A549 (cell line): Measurements from ENCODE around the gene MYL4. TPM values are rescaled to one million over a fixed set of nuclear protein-coding genes. Genes with fewer than 3 reads are reported as not detected.
"Not testable (repeated sequence)": the region's sequence is repeated elsewhere in the genome, so short reads cannot be mapped to it uniquely, and the experiment has no call there.

ENCODE experiments used
- ATAC-seq, 2 experiments: fragments of 200-7000 bp in 1 of 2; fragments of >200 bp in 1 of 2; cut with Nextera tagmentation in 1 of 2; cut with Tn5 transposase in 1 of 2; 3 replicates each; pipeline versions ENCODE4 v1.8.0 to v1.9.1; 2018 to 2020; ENCODE audit warnings: mild to moderate bottlenecking in 1 of 2, moderate library complexity in 1 of 2
- CTCF ChIA-PET: fragments of 300-600 bp; sonication (Branson Sonifier 250); formaldehyde crosslinking; extraction: SDS; loops from one replicate; lab custom pipeline; 2021; ENCODE audit warnings: antibody characterized with exemption, inconsistent platforms; lab: Yijun Ruan, JAX
- POLR2A ChIA-PET: fragments of 350-600 bp; formaldehyde crosslinking; extraction: SDS; loops from one replicate; lab custom pipeline; 2021; ENCODE audit warnings: antibody characterized with exemption, inconsistent platforms; lab: Yijun Ruan, JAX
- DNase-seq, 2 experiments: peaks; one replicate each; pipeline versions ENCODE4 v3.0.0 to v3.0.0-alpha.2; 2011 to 2016; ENCODE audit warnings: low read depth in 1 of 2, low spot score in 1 of 2
- FAIRE-seq: peaks from 2 replicates; lab custom pipeline; 2011; peaks lifted over from hg19 to GRCh38; lab: Jason Lieb, UNC
- H3K27ac ChIP-seq, 2 experiments: fragments of >200 bp; sonication (Bioruptor Twin); formaldehyde crosslinking; 3 replicates each; pipeline ENCODE4 v1.5.1; 2016 to 2017
- H3K4me1 ChIP-seq: fragments of >200 bp; sonication (Bioruptor Twin); formaldehyde crosslinking; 3 replicates; pipeline ENCODE4 v1.6.1; 2016
- H3K4me2 ChIP-seq: fragments of >200 bp; sonication (Bioruptor Twin); formaldehyde crosslinking; 3 replicates; pipeline ENCODE4 v1.6.1; 2016
- H3K4me3 ChIP-seq: fragments of >200 bp; sonication (Bioruptor Twin); formaldehyde crosslinking; 3 replicates; pipeline ENCODE4 v1.5.1; 2016
- H3K9me3 ChIP-seq: fragments of >200 bp; sonication (Bioruptor Twin); formaldehyde crosslinking; 3 replicates; pipeline ENCODE4 v1.6.1; 2016
- BHLHE40 ChIP-seq: IDR thresholded peaks from 2 replicates; pipeline ENCODE4 v1.6.1; 2012; ENCODE audit warnings: low read depth, low read length, inconsistent platforms
- CBX2 ChIP-seq: fragments of 200-600 bp; sonication (generic); IDR thresholded peaks from 2 replicates; pipeline ENCODE4 v1.6.1; 2016; ENCODE audit warnings: low read depth, mild to moderate bottlenecking, borderline replicate concordance
- CBX8 ChIP-seq: fragments of 200-600 bp; sonication (generic); IDR thresholded peaks from 2 replicates; pipeline ENCODE4 v1.6.1; 2016
- EP300 ChIP-seq, 2 experiments: fragments of >200 bp; sonication (Bioruptor Twin); formaldehyde crosslinking; IDR thresholded peaks; 2 replicates in 1 of 2; 3 replicates in 1 of 2; pipeline ENCODE4 v1.6.1; 2016 to 2017
- FOSL2 ChIP-seq, 2 experiments: fragments of 450-650 bp in 1 of 2; fragments of >200 bp in 1 of 2; sonication (Bioruptor Twin) in 1 of 2; formaldehyde crosslinking; IDR thresholded peaks; 2 replicates each; pipeline versions ENCODE4 v1.5.0 to v1.6.1; 2016 to 2020; ENCODE audit warnings: mild to moderate bottlenecking in 1 of 2, moderate library complexity in 1 of 2
- FOXS1 ChIP-seq: fragments of 250-450 bp; sonication (Bioruptor Pico); IDR thresholded peaks from 2 replicates; pipeline ENCODE4 v1.5.0; 2020; ENCODE audit warnings: mild to moderate bottlenecking, moderate library complexity
- HEYL ChIP-seq: fragments of 250-450 bp; sonication (Bioruptor Pico); IDR thresholded peaks from 2 replicates; pipeline ENCODE4 v1.8.0; 2021; ENCODE audit warnings: mild to moderate bottlenecking, moderate library complexity
- HOXB5 ChIP-seq: fragments of 250-450 bp; sonication (Bioruptor Pico); IDR thresholded peaks from 2 replicates; pipeline ENCODE4 v1.5.0; 2020; ENCODE audit warnings: mild to moderate bottlenecking, moderate library complexity
- JUNB ChIP-seq: fragments of >200 bp; sonication (Bioruptor Twin); formaldehyde crosslinking; IDR thresholded peaks from 2 replicates; pipeline ENCODE4 v1.6.1; 2016
- KDM1A ChIP-seq: fragments of 200-600 bp; sonication (generic); IDR thresholded peaks from 2 replicates; pipeline ENCODE4 v1.6.1; 2016; ENCODE audit warnings: low read depth, mild to moderate bottlenecking
- MAZ ChIP-seq: fragments of 150-350 bp; IDR thresholded peaks from 2 replicates; pipeline ENCODE4 v1.6.1; 2014; ENCODE audit warnings: antibody characterized with exemption, low read depth, low read length, borderline replicate concordance
- NR3C1 ChIP-seq: fragments of >200 bp; sonication (Bioruptor Twin); formaldehyde crosslinking; IDR thresholded peaks from 3 replicates; pipeline ENCODE4 v1.6.1; 2017
- POLR2A ChIP-seq: IDR thresholded peaks from 2 replicates; pipeline ENCODE4 v1.6.1; 2012; ENCODE audit warnings: mild to moderate bottlenecking, low read length
- RARB ChIP-seq: fragments of 250-450 bp; sonication (Bioruptor Pico); IDR thresholded peaks from 2 replicates; pipeline ENCODE4 v1.8.0; 2021; ENCODE audit warnings: mild to moderate bottlenecking, moderate library complexity
- RCOR1 ChIP-seq: fragments of 150-350 bp; IDR thresholded peaks from 2 replicates; pipeline ENCODE4 v1.6.1; 2014; ENCODE audit warnings: antibody characterized with exemption, low read length, low read depth
- ZC3H11A ChIP-seq: fragments of 450-650 bp; IDR thresholded peaks from 2 replicates; pipeline ENCODE4 v1.6.1; 2014; ENCODE audit warnings: antibody characterized with exemption, mild to moderate bottlenecking
- ZSCAN20 ChIP-seq: fragments of 250-450 bp; sonication (Bioruptor Pico); IDR thresholded peaks from 2 replicates; pipeline ENCODE4 v1.8.0; 2022; ENCODE audit warnings: mild to moderate bottlenecking, moderate library complexity
- WGBS: methylation state at CpG from one replicate; pipeline ENCODE4 v1.1.6; 2017; ENCODE audit errors: missing lambda C conversion rate; 5-methylcytosine and 5-hydroxymethylcytosine counted together
- polyA plus RNA-seq, 4 experiments: library from polyadenylated mRNA; depleted of rRNA in 3 of 4; stranded (reverse); fragments of >200 nt; fragmentation: RNase III in 1 of 4; extraction: RNeasy Plus Mini Kit Qiagen cat#74134 plus additional on column Dnase treatment in 1 of 4; gene quantifications; 2 replicates in 3 of 4; 3 replicates in 1 of 4; pipeline ENCODE4 v1.2.3, GENCODE V29; 2011 to 2017
- TF ChIP-seq, protein P1 (sequence below): fragments of 250-450 bp; sonication (Bioruptor Pico); IDR thresholded peaks from 2 replicates; pipeline ENCODE4 v1.5.0; 2020; ENCODE audit warnings: low read depth, mild to moderate bottlenecking, moderate library complexity
- TF ChIP-seq, protein P2 (sequence below): fragments of >200 bp; sonication (Bioruptor Twin); formaldehyde crosslinking; IDR thresholded peaks from 3 replicates; pipeline ENCODE4 v1.5.1; 2016
- TF ChIP-seq, protein P3 (sequence below): fragments of >200 bp; sonication (Bioruptor Twin); formaldehyde crosslinking; IDR thresholded peaks from 3 replicates; pipeline ENCODE4 v1.6.1; 2016

The MYL4 gene
- polyA plus RNA-seq, 2 of the 4 experiments (the other 2 are of a cell fraction), result not detected

DNA sequence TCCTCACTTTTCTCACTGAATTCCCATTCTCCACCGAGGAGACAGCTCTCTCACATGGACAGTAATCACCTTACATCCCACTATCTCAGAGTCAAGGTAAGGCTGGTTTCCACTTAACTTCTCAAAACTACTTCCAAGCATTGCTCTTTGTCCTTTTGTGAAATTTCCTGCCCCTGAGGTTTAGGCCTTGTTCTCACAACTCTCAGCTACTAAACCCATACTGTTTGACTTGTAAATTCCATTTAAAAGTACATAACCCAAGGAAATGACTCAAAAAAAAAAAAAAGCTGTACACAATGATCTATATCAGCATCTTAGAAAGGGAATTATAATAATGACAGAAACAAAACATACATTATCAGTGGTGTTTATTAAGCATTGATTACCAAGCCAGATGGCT, 28.8 kb upstream of the MYL4 start (continued):
- TF ChIP-seq, protein P1, sequence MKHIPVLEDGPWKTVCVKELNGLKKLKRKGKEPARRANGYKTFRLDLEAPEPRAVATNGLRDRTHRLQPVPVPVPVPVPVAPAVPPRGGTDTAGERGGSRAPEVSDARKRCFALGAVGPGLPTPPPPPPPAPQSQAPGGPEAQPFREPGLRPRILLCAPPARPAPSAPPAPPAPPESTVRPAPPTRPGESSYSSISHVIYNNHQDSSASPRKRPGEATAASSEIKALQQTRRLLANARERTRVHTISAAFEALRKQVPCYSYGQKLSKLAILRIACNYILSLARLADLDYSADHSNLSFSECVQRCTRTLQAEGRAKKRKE (CRISPR knock-in tag), result no peak
- no peak for TF ChIP-seq NR3C1
- TF ChIP-seq ZC3H11A, result no peak
- TF ChIP-seq KDM1A, result no peak

- POLR2A ChIA-PET, H3K9me3 ChIP-seq, H3K4me3 ChIP-seq, DNase-seq, FAIRE-seq, H3K4me2 ChIP-seq, H3K27ac ChIP-seq, ATAC-seq: not testable (repeated sequence)
- H3K4me1 ChIP-seq, result peaks cover 32% of the 10 kb centered on the region; the same call in 2 of the 3 replicates
- CTCF ChIA-PET, result interaction anchor here (0.8 to 1.1 kb wide), 3 partner anchors 9 to 238 kb away, joined by 3 read pairs; no protein-coding TSS in a partner anchor
- WGBS, result 95% methylated on average over 4 of the region's 4 CpGs
These were observed 28.2 kb upstream of the MYL4 start for GRCh38 chr17:47180988-47181387.

DNA sequence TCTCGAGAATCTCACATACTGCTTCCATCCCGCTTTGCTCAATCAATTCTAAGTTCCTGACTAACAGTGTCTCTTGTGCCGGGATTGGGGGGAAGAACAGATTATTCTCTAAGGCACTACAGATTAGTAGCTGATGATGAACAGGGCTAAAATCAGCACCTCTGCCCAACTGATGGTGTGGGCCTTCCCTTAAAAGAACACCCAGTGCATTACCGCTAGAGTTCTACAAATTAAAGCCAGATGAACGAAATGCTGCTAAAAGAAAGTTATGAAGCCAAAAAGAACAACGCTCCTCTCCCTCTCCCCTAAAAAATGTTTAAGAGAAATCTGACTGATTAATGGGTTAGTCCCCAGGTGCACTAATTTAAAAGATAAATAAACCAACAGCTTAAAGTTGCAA, 24.5 kb upstream of the MYL4 start:
- no peak for ATAC-seq

More for the DNA sequence above, 24.5 kb upstream of the MYL4 start:
- Histone ChIP-seq H3K4me3 (no peak overlapping the region), H3K27ac (no peak overlapping the region), H3K4me1 (peaks cover 51% of the 10 kb centered on the region), H3K9me3 (no peaks in the 10 kb centered on the region), H3K4me2 (no peak overlapping the region)
- ChIA-PET POLR2A (no interaction called here), CTCF (interaction anchor here (1.1 to 1.8 kb wide), 3 partner anchors 10 to 131 kb away, joined by 3 to 6 read pairs (median 3); no protein-coding TSS in a partner anchor)
- FAIRE-seq, result no peak
- TF ChIP-seq EP300 (IDR thresholded peaks at IDR 0.05), result no peak
- TF ChIP-seq FOSL2 (IDR thresholded peaks at IDR 0.05), result no peak
- no peak for TF ChIP-seq FOSL2 (CRISPR knock-in tag; IDR thresholded peaks at IDR 0.05)
- TF ChIP-seq RARB (CRISPR knock-in tag), result no peak
- no peak for TF ChIP-seq RCOR1
- TF ChIP-seq HOXB5, result no peak
- no peak for TF ChIP-seq BHLHE40
- no peak for TF ChIP-seq FOXS1 (CRISPR knock-in tag)
- TF ChIP-seq, protein P2, sequence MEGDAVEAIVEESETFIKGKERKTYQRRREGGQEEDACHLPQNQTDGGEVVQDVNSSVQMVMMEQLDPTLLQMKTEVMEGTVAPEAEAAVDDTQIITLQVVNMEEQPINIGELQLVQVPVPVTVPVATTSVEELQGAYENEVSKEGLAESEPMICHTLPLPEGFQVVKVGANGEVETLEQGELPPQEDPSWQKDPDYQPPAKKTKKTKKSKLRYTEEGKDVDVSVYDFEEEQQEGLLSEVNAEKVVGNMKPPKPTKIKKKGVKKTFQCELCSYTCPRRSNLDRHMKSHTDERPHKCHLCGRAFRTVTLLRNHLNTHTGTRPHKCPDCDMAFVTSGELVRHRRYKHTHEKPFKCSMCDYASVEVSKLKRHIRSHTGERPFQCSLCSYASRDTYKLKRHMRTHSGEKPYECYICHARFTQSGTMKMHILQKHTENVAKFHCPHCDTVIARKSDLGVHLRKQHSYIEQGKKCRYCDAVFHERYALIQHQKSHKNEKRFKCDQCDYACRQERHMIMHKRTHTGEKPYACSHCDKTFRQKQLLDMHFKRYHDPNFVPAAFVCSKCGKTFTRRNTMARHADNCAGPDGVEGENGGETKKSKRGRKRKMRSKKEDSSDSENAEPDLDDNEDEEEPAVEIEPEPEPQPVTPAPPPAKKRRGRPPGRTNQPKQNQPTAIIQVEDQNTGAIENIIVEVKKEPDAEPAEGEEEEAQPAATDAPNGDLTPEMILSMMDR, result no peak
- TF ChIP-seq ZC3H11A, result no peak
- TF ChIP-seq, protein P1 (CRISPR knock-in tag), result no peak
- TF ChIP-seq JUNB, result no peak
- TF ChIP-seq POLR2A, result no peak
- no peak for TF ChIP-seq CBX8
- TF ChIP-seq NR3C1, result no peak
- TF ChIP-seq ZSCAN20 (CRISPR knock-in tag), result no peak
- no peak for TF ChIP-seq CBX2
- TF ChIP-seq MAZ, result no peak
- TF ChIP-seq HEYL (CRISPR knock-in tag), result no peak
- TF ChIP-seq, protein P3, sequence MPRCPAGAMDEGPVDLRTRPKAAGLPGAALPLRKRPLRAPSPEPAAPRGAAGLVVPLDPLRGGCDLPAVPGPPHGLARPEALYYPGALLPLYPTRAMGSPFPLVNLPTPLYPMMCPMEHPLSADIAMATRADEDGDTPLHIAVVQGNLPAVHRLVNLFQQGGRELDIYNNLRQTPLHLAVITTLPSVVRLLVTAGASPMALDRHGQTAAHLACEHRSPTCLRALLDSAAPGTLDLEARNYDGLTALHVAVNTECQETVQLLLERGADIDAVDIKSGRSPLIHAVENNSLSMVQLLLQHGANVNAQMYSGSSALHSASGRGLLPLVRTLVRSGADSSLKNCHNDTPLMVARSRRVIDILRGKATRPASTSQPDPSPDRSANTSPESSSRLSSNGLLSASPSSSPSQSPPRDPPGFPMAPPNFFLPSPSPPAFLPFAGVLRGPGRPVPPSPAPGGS, result no peak
- WGBS, result 94% methylated on average over 6 of the region's 6 CpGs
- DNase-seq, result no peak
